K562 (cell line): ENCODE data around the gene SIMC1. TPM values are rescaled to one million over a fixed set of nuclear protein-coding genes. Genes with fewer than 3 reads are reported as not detected.

Experiments
- ATAC-seq: fragments of 200-7000 bp; cut with Tn5 transposase; 3 replicates; pipeline ENCODE4 v1.9.1; 2020; ENCODE audit warnings: moderate library complexity
- BruUV-seq: library from RNA; stranded (reverse); fragments of 400-500 nt; replicated peaks from 2 replicates; lab custom pipeline; 2021; lab: Mats Ljungman, UMichigan
- CTCF ChIA-PET: fragments of 300-600 bp; formaldehyde crosslinking; extraction: SDS; loops from one replicate; lab custom pipeline; 2021; ENCODE audit warnings: low intra/inter-chr PET ratio; lab: Yijun Ruan, JAX
- POLR2A ChIA-PET: fragments of 300-600, 350-650 bp; sonication (Branson Sonifier 250); formaldehyde crosslinking; extraction: SDS; loops from one replicate; lab custom pipeline; 2021; ENCODE audit warnings: antibody characterized with exemption, inconsistent platforms; lab: Yijun Ruan, JAX
- DNase-seq, 4 experiments: peaks; one replicate each; pipeline versions ENCODE4 v3.0.0 to v3.0.0-alpha.2; 2011 to 2018; ENCODE audit warnings: low spot score in 3 of 4, mixed read lengths in 3 of 4; ENCODE audit errors: extremely low read depth in 1 of 4
- FAIRE-seq: peaks from 2 replicates; lab custom pipeline; 2011; peaks lifted over from hg19 to GRCh38; lab: Jason Lieb, UNC
- H2AFZ ChIP-seq: 2 replicates; pipeline ENCODE4 v1.6.0; 2011; ENCODE audit warnings: low read depth, low read length, control low read depth, inconsistent platforms
- H3K27ac ChIP-seq: fragments of 200-600 bp; 3 replicates; pipeline ENCODE4 v1.8.0; 2011; ENCODE audit warnings: low read depth, mild to moderate bottlenecking, control low read depth, inconsistent platforms, low read length, moderate library complexity, mixed read lengths; ENCODE audit errors: extremely low read depth
- H3K27me3 ChIP-seq, 2 experiments: fragments of 300-600 bp in 1 of 2; 2 replicates in 1 of 2; 3 replicates in 1 of 2; pipeline versions ENCODE4 v1.6.0 to v1.8.0; 2011; ENCODE audit warnings: inconsistent platforms in 2 of 2, low read length in 2 of 2, mild to moderate bottlenecking in 1 of 2, mixed read lengths in 1 of 2, moderate library complexity in 1 of 2; ENCODE audit not compliant: control insufficient read depth in 2 of 2, insufficient read depth in 2 of 2
- H3K36me3 ChIP-seq: fragments of 300-600 bp; 3 replicates; pipeline ENCODE4 v1.8.0; 2011; ENCODE audit warnings: mild to moderate bottlenecking, low read length, inconsistent platforms; ENCODE audit not compliant: control insufficient read depth, insufficient read depth
- H3K4me1 ChIP-seq, 2 experiments: fragments of 200-600 bp in 1 of 2; replicated peaks in 1 of 2; 2 replicates in 1 of 2; 3 replicates in 1 of 2; pipeline versions ENCODE4 v1.5.1 to v1.8.0; 2011; ENCODE audit warnings: inconsistent platforms in 2 of 2, low read length in 2 of 2, mild to moderate bottlenecking in 1 of 2, mixed read lengths in 1 of 2, moderate library complexity in 1 of 2; ENCODE audit not compliant: control insufficient read depth in 2 of 2, insufficient read depth in 2 of 2
- H3K4me2 ChIP-seq: 2 replicates; pipeline ENCODE4 v1.6.1; 2011; ENCODE audit warnings: low read length, control low read depth, inconsistent platforms, mixed read lengths; ENCODE audit not compliant: insufficient read depth
- H3K4me3 ChIP-seq: fragments of 200-600 bp; sonication (generic), shearing (Covaris generic); 2 replicates; pipeline ENCODE4 v1.5.1; 2016; ENCODE audit warnings: control low read depth, inconsistent platforms
- H3K79me2 ChIP-seq: fragments of 200-600 bp; 3 replicates; pipeline ENCODE4 v1.8.0; 2011; ENCODE audit warnings: low read length, inconsistent platforms; ENCODE audit not compliant: control insufficient read depth, insufficient read depth
- H3K9ac ChIP-seq, 2 experiments: 2 replicates each; pipeline versions ENCODE4 v1.6.0 to v1.6.1; 2011; ENCODE audit warnings: low read depth in 2 of 2, low read length in 2 of 2, control low read depth in 1 of 2, inconsistent platforms in 1 of 2, mild to moderate bottlenecking in 1 of 2, mixed read lengths in 1 of 2; ENCODE audit not compliant: insufficient read depth in 1 of 2
- H3K9me1 ChIP-seq: one replicate; pipeline ENCODE4 v1.6.0; 2011; ENCODE audit warnings: inconsistent platforms, mild to moderate bottlenecking, low read length, moderate library complexity; ENCODE audit not compliant: control insufficient read depth, insufficient read depth
- H3K9me3 ChIP-seq: replicated peaks from 2 replicates; pipeline ENCODE4 v1.5.1; 2011; ENCODE audit warnings: low read depth, low read length, inconsistent platforms; ENCODE audit not compliant: control insufficient read depth, insufficient read depth
- H4K20me1 ChIP-seq: replicated peaks from 2 replicates; pipeline ENCODE4 v1.6.1; 2011; ENCODE audit warnings: low read length, inconsistent platforms, mixed read lengths; ENCODE audit not compliant: control insufficient read depth, insufficient read depth
- CBX8 ChIP-seq: fragments of 200-600 bp; sonication (generic); IDR thresholded peaks from 2 replicates; pipeline ENCODE4 v1.6.1; 2012; ENCODE audit warnings: borderline replicate concordance, mixed run types, low read depth, mild to moderate bottlenecking, moderate library complexity, mixed read lengths, low read length, control low read depth, inconsistent platforms; ENCODE audit not compliant: poor library complexity, severe bottlenecking; ENCODE audit errors: extremely low read depth
- SPI1 ChIP-seq: IDR thresholded peaks from 2 replicates; pipeline ENCODE4 v1.6.1; 2011; ENCODE audit warnings: low read depth, low read length, control low read depth, borderline replicate concordance
- XRCC5 ChIP-seq: fragments of 200-400 bp; formaldehyde crosslinking; IDR thresholded peaks from 2 replicates; pipeline ENCODE4 v1.6.1; 2017; ENCODE audit warnings: low read depth, mild to moderate bottlenecking, low read length
- WGBS: fragments of 100-300 bp; shearing (Covaris generic); methylation state at CpG from one replicate; pipeline ENCODE4 v1.1.6; 2016; ENCODE audit warnings: low coverage, mixed read lengths; ENCODE audit not compliant: insufficient coverage; ENCODE audit errors: missing lambda C conversion rate; 5-methylcytosine and 5-hydroxymethylcytosine counted together
- in situ Hi-C: fragments of 300-500 bp; cut with MboI; formaldehyde crosslinking; loops from 4 replicates; pipeline ENCODE4 v1.15.0; 2018; ENCODE audit warnings: inconsistent platforms, mixed read lengths
- intact Hi-C: fragments of 100-400 bp; cut with micrococcal nuclease; formaldehyde crosslinking; loops from 2 replicates; pipeline ENCODE4 v1.14.2; 2022
- polyA plus RNA-seq, 8 experiments: library from polyadenylated mRNA; depleted of rRNA in 4 of 8; stranded (reverse) in 5 of 8; unstranded in 3 of 8; fragments of >200 nt; fragmentation: Nextera tagmentation in 2 of 8; fragmentation: Illumina TruSeq in 1 of 8; extraction: Ambion mirVana in 2 of 8; extraction: Trizol in 1 of 8; gene quantifications; 2 replicates each; pipeline versions ENCODE4 v1.2.1 to v1.2.3, GENCODE V29; 2011 to 2014; ENCODE audit warnings: inconsistent platforms in 1 of 8, missing spikeins in 1 of 8
- total RNA-seq, 7 experiments: library from RNA; depleted of rRNA in 6 of 7; stranded (reverse); fragments of >200 nt in 6 of 7; fragmentation: Illumina TruSeq in 2 of 7; extraction: Trizol in 2 of 7; gene quantifications; 2 replicates each; pipeline versions ENCODE4 v1.2.1 to v1.2.3, GENCODE V29; 2011 to 2021; ENCODE audit warnings: low replicate concordance in 1 of 7
- TF ChIP-seq, protein P1 (sequence below): fragments of 450-650 bp; IDR thresholded peaks from 2 replicates; pipeline ENCODE4 v1.6.1; 2016

Gene SIMC1
- total and polyA plus RNA-seq, 9 of the 15 experiments (the other 6 are each of a cell fraction or from before 2014, with no cell fraction given): 7.2 to 36.3 (median 14.7) TPM

DNA sequence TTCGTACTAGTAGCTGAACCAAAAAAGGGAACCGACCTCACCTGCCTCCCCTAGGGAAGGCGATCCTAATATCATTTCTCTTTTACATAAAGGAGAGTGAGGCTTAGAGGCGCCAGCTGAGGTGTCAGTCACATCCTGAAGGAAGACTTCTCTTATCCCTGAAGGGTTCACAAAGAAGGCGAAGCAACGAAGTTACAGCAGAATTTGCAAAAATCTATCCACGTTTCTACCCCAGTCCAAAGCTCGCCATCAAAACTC, 123.9 kb downstream of the SIMC1 start:
- DNase-seq: no peak
- FAIRE-seq: peak; percentile 15
- H3K9me3 ChIP-seq: no peaks in the 10 kb centered on the region
- no peaks in the 10 kb centered on the region for H3K9me1 ChIP-seq
- CTCF ChIA-PET: no interaction called here
- H3K4me2 ChIP-seq: peak overlapping the region; percentile 98
- peak; percentile 20 for ATAC-seq
- peak overlapping the region; percentile 25; the same call in 2 of the 3 replicates for H3K27ac ChIP-seq
- peak overlapping the region; percentile 96 for H3K4me3 ChIP-seq
- in situ Hi-C loops: no loop called here
- H3K79me2 ChIP-seq: peaks cover 36% of the 10 kb centered on the region
- intact Hi-C loops: no loop called here
- POLR2A ChIA-PET: interaction anchor here (0.7 to 3.7 kb wide), 7 partner anchors 10 to 801 kb away, joined by 3 to 23 read pairs (median 5); partner anchors contain the start of genes CLTB, HIGD2A and NOP16
- H2AFZ ChIP-seq: peak overlapping the region; percentile 99
- H3K4me1 ChIP-seq: peaks cover 9 to 18% of the 10 kb centered on the region in 2 experiments; a peak in 4 of 5 replicates
- H3K9ac ChIP-seq: peak overlapping the region; percentile 81 to 99
- BruUV-seq: no TSS peak
- TF ChIP-seq CBX8 (no peak), XRCC5 (0 out of 2 replicates have a peak, but pooled peaks have one; percentile 4), SPI1 (0 out of 2 replicates have a peak, but pooled peaks have one; percentile 23)
- TF ChIP-seq, protein P1, sequence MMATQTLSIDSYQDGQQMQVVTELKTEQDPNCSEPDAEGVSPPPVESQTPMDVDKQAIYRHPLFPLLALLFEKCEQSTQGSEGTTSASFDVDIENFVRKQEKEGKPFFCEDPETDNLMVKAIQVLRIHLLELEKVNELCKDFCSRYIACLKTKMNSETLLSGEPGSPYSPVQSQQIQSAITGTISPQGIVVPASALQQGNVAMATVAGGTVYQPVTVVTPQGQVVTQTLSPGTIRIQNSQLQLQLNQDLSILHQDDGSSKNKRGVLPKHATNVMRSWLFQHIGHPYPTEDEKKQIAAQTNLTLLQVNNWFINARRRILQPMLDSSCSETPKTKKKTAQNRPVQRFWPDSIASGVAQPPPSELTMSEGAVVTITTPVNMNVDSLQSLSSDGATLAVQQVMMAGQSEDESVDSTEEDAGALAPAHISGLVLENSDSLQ: peak; percentile 65
- peaks cover 22% of the 10 kb centered on the region; the same call in 2 of the 3 replicates for H3K36me3 ChIP-seq
- H4K20me1 ChIP-seq: no peaks in the 10 kb centered on the region
- no peaks in the 10 kb centered on the region for H3K27me3 ChIP-seq
- 15% methylated on average over 8 of the region's 8 CpGs for WGBS
